ENCODE data around the gene FFAR3. TPM values are rescaled to one million over a fixed set of nuclear protein-coding genes. Genes with fewer than 3 reads are reported as not detected.

FFAR3 gene
- total and polyA plus RNA-seq, 2 of the 8 experiments (the other 6 are each of a cell fraction or from before 2014, with no cell fraction given): not detected

DNA sequence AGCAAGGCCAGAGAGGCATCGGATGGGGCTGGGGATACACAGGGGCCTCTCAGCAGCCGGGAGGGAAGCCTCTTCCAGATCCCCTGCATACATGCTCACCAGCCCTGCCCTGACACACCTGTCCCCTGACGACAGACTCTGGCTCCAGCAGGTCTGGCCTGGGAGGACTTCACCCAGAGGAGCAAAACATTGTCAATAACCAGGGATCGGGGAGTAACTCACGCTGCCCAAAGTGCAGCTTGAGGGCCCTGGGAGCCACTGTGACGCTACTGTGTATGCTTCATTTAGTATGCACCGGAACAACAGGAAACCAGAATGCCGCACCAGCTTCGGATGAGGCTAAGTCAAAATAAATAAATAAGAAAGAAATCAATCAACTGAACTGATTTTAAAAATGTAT lies 41.7 kb upstream of the FFAR3 start:
- Histone ChIP-seq H3K4ac (replicated peaks; ENCODE audit: insufficient read length, low read depth, low read length) (no peak overlapping the region), H3K14ac (ENCODE audit: insufficient read length) (no peak overlapping the region), H4K8ac (ENCODE audit: extremely low read depth, insufficient read depth, low read length) (no peak overlapping the region), H4K20me1 (replicated peaks in 1 of 2; ENCODE audit: control insufficient read depth in 1 of 2, insufficient read depth in 2 of 2, low read length in 2 of 2) (no peaks in the 10 kb centered on the region), H2BK120ac (replicated peaks; ENCODE audit: low read depth, low read length) (no peak overlapping the region), H3K4me1 (replicated peaks in 1 of 4; ENCODE audit: control insufficient read depth in 3 of 4, insufficient read depth in 4 of 4, low read length in 3 of 4) (no peaks in the 10 kb centered on the region), H3K23me2 (ENCODE audit: low read depth, low read length) (no peaks in the 10 kb centered on the region), H2BK20ac (ENCODE audit: low read length) (no peak overlapping the region), H3K9ac (replicated peaks in 1 of 4; ENCODE audit: extremely low read depth in 1 of 4, low read depth in 3 of 4, low read length in 3 of 4) (no peak overlapping the region), H3K23ac (ENCODE audit: insufficient read length) (no peak overlapping the region), H3K36me3 (ENCODE audit: control insufficient read depth in 2 of 4, insufficient read depth in 4 of 4, low read length in 3 of 4) (no peaks in the 10 kb centered on the region), H3K4me3 (ENCODE audit: extremely low read depth in 1 of 4, insufficient read depth in 2 of 4, low read depth in 3 of 4, low read length in 4 of 4) (no peak overlapping the region), H2AK5ac (ENCODE audit: low read depth, low read length) (no peak overlapping the region), H2BK5ac (ENCODE audit: low read depth, low read length) (no peak overlapping the region), H3K9me3 (ENCODE audit: insufficient read depth in 2 of 2, low read depth in 1 of 2, low read length in 1 of 2) (no peaks in the 10 kb centered on the region), H3K18ac (ENCODE audit: extremely low read depth, low read length) (no peak overlapping the region), H3K56ac (replicated peaks; ENCODE audit: insufficient read length, low read depth, low read length) (no peak overlapping the region), H3K79me1 (ENCODE audit: low read depth, low read length) (no peaks in the 10 kb centered on the region), H4K91ac (replicated peaks; ENCODE audit: insufficient read length, low read length) (no peak overlapping the region), H2BK12ac (ENCODE audit: low read depth, low read length) (no peak overlapping the region), H3K79me2 (ENCODE audit: control insufficient read depth in 1 of 2, insufficient read depth in 2 of 2, low read length in 2 of 2) (no peaks in the 10 kb centered on the region), H3K27me3 (replicated peaks in 1 of 4; ENCODE audit: control insufficient read depth in 3 of 4, extremely low read depth in 1 of 4, insufficient read depth in 3 of 4, low read length in 3 of 4) (no peaks in the 10 kb centered on the region), H3K4me2 (ENCODE audit: insufficient read depth in 1 of 2, low read depth in 2 of 2, low read length in 2 of 2) (no peak overlapping the region), H2BK15ac (ENCODE audit: low read length) (no peak overlapping the region), H2AFZ (ENCODE audit: low read length) (no peak overlapping the region), H3K27ac (ENCODE audit: low read depth, low read length) (no peak overlapping the region), H4K5ac (ENCODE audit: insufficient read length, low read depth, low read length) (no peak overlapping the region)
- DNase-seq (ENCODE audit: low read depth in 1 of 2, low spot score in 2 of 2): no peak
- FAIRE-seq: no peak
- POLR2A ChIA-PET (ENCODE audit: partially characterized antibody): interaction anchor here (1.3 kb wide), 1 partner anchor 194 kb away, joined by 4 read pairs; no protein-coding TSS in a partner anchor
- CTCF ChIA-PET (ENCODE audit: partially characterized antibody): interaction anchor here (0.6 to 1.9 kb wide), 6 partner anchors 10 to 246 kb away, joined by 3 to 7 read pairs (median 3); partner anchors contain the start of gene FXYD3
- WGBS, 2 experiments (ENCODE audit: extremely low coverage in 1 of 2, insufficient coverage in 1 of 2, insufficient read length in 1 of 2, insufficient replicate concordance in 2 of 2, low coverage in 1 of 2, low lambda C conversion rate in 2 of 2, missing lambda C conversion rate in 1 of 2): 87% methylated on average over 9 of the region's 9 CpGs; no CpG with 5 or more reads in 1 of the 2 experiments
- no peak for TF ChIP-seq RBBP5 (IDR thresholded peaks at IDR 0.05; ENCODE audit: borderline replicate concordance, low read depth, low read length)
- no peak for TF ChIP-seq CHD1 (IDR thresholded peaks at IDR 0.05; ENCODE audit: low read depth, low read length)
- TF ChIP-seq NRF1 (IDR thresholded peaks at IDR 0.05; ENCODE audit: low read depth, low read length): no peak
- no peak for TF ChIP-seq KDM1A (IDR thresholded peaks at IDR 0.05; ENCODE audit: borderline replicate concordance, low read length)
- TF ChIP-seq RAD21 (IDR thresholded peaks at IDR 0.05 in 1 of 2, conservative IDR thresholded peaks at IDR 0.05 in 1 of 2; ENCODE audit: low read depth in 2 of 2, low read length in 2 of 2): no peak
- no peak for TF ChIP-seq MAX (IDR thresholded peaks at IDR 0.05)
- no peak for TF ChIP-seq SP4 (IDR thresholded peaks at IDR 0.05; ENCODE audit: low read length)
- TF ChIP-seq HDAC6 (IDR thresholded peaks at IDR 0.05; ENCODE audit: low read depth, low read length): no peak
- TF ChIP-seq ATF2 (IDR thresholded peaks at IDR 0.05; ENCODE audit: low read length): no peak
- TF ChIP-seq CEBPB (IDR thresholded peaks at IDR 0.05; ENCODE audit: low read depth, low read length): no peak
- no peak for TF ChIP-seq CBX8 (IDR thresholded peaks at IDR 0.05; ENCODE audit: borderline replicate concordance, low read depth, low read length)
- no peak for TF ChIP-seq KDM4A (IDR thresholded peaks at IDR 0.05; ENCODE audit: low read depth, low read length, severe bottlenecking)

Measured in H1 (cell line).